ENCODE results near the gene THSD4. TPM values are rescaled to one million over a fixed set of nuclear protein-coding genes. Genes with fewer than 3 reads are reported as not detected.

THSD4 gene
- total and polyA plus RNA-seq, 2 experiments from 2014 or later = 5.1 to 25.5 TPM

DNA sequence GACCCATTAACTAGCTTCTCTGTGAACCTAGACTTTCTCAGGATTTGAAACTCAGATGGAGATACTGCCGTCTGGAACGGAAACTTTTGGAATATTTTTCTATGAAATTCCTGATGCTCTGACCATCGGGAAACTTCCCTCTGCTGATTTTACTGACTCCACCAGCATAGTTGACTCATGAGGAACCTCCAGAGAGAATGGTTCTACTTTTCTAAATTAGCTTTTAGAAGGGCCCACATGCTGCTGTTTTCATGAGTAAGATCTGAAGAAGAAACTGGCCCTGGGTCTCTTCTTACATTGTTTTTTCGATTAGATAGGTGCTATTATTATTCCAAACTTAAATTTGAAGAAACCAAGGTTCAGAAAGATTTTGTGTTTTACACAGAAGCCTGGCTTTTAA lies 368.8 kb downstream of the THSD4 start:
- DNase-seq (ENCODE audit: low read depth in 1 of 2, low spot score in 1 of 2) = no peak
- Histone ChIP-seq H3K36me3 (no peaks in the 10 kb centered on the region), H3K9me3 (ENCODE audit: low read depth) (no peaks in the 10 kb centered on the region), H3K4me1 (ENCODE audit: low read depth) (no peaks in the 10 kb centered on the region), H3K27ac (no peak overlapping the region), H3K27me3 (no peaks in the 10 kb centered on the region), H3K4me3 (no peak overlapping the region)
- TF ChIP-seq CTCF (IDR thresholded peaks at IDR 0.05; ENCODE audit: low read depth, low read length) = no peak

DNA sequence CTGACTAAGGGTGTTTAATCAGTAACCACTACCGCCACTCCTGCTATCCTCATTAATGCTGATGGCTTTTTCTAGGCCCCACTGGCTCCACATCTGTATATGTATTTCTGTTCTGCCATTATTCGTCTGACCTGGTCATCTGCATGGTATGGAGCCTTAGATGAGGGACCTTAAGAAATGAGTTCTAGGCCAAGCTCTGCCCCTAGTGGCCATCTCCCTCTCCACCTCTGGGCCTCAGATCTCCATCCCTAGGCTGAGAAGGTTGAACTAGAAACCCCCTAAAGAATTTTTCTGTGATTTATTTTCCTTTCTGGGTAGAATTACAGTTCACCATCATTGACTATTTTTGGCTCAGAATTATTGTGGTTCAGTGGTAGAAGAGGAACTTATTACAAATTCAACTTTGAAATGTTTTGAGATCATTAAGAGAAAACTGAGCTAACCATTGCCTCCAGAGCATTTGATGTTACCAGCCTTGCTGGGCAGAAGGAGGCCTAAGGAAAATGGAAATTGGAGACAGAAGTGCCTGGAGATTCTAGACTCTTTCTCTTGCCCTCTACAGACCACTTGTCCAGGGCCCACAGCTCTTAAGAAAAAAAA lies 369.9 kb downstream of the THSD4 start:
- DNase-seq (ENCODE audit: low read depth in 1 of 2, low spot score in 1 of 2) = no peak
- H3K36me3 ChIP-seq = no peaks in the 10 kb centered on the region
- H3K4me1 ChIP-seq (ENCODE audit: low read depth) = no peaks in the 10 kb centered on the region
- H3K27me3 ChIP-seq = no peaks in the 10 kb centered on the region
- no peak overlapping the region for H3K4me3 ChIP-seq
- H3K27ac ChIP-seq = no peak overlapping the region
- H3K9me3 ChIP-seq (ENCODE audit: low read depth) = no peaks in the 10 kb centered on the region
- peak; percentile 48 for TF ChIP-seq CTCF (IDR thresholded peaks at IDR 0.05; ENCODE audit: low read depth, low read length)

GRCh38 chr15:71489570-71489969 lies 374.3 kb downstream of the THSD4 start:
- H3K27ac ChIP-seq = no peak overlapping the region
- no peak overlapping the region for H3K4me3 ChIP-seq
- no peaks in the 10 kb centered on the region for H3K9me3 ChIP-seq (ENCODE audit: low read depth)
- no peak for TF ChIP-seq CTCF (IDR thresholded peaks at IDR 0.05; ENCODE audit: low read depth, low read length)
- no peaks in the 10 kb centered on the region for H3K27me3 ChIP-seq
- H3K36me3 ChIP-seq = no peaks in the 10 kb centered on the region
- DNase-seq (ENCODE audit: low read depth in 1 of 2, low spot score in 1 of 2) = no peak
- H3K4me1 ChIP-seq (ENCODE audit: low read depth) = no peaks in the 10 kb centered on the region

- DNase-seq (ENCODE audit: low read depth in 1 of 2, low spot score in 1 of 2) = no peak
- Histone ChIP-seq H3K4me3 (no peak overlapping the region), H3K36me3 (no peaks in the 10 kb centered on the region), H3K4me1 (ENCODE audit: low read depth) (no peaks in the 10 kb centered on the region), H3K9me3 (ENCODE audit: low read depth) (no peaks in the 10 kb centered on the region), H3K27me3 (no peaks in the 10 kb centered on the region), H3K27ac (no peak overlapping the region)
- no peak for TF ChIP-seq CTCF (IDR thresholded peaks at IDR 0.05; ENCODE audit: low read depth, low read length)
Measured at GRCh38 chr15:71493526-71493925, 378.3 kb downstream of the THSD4 start.

GRCh38 chr15:71494563-71495397 lies 379.5 kb downstream of the THSD4 start:
- H3K27ac ChIP-seq = no peak overlapping the region
- no peak overlapping the region for H3K4me3 ChIP-seq
- H3K27me3 ChIP-seq = no peaks in the 10 kb centered on the region
- no peaks in the 10 kb centered on the region for H3K36me3 ChIP-seq
- no peak for DNase-seq (ENCODE audit: low read depth in 1 of 2, low spot score in 1 of 2)
- H3K9me3 ChIP-seq (ENCODE audit: low read depth) = no peaks in the 10 kb centered on the region
- no peaks in the 10 kb centered on the region for H3K4me1 ChIP-seq (ENCODE audit: low read depth)
- TF ChIP-seq CTCF (IDR thresholded peaks at IDR 0.05; ENCODE audit: low read depth, low read length) = no peak

Measured in cardiac muscle cell (in vitro differentiated cells and primary cell).